HL-60 (cell line): ENCODE measurements around the gene TMC1.
A peak's percentile ranks its signal among the peaks of the same experiment; 100 is the strongest.

Experiments used
- DNase-seq, 2 experiments: peaks; one replicate each; pipeline ENCODE4 v3.0.0-alpha.2; 2010 to 2020; ENCODE audit warnings: low read depth in 1 of 2, low spot score in 1 of 2
- H3K27ac ChIP-seq: fragments of 250-450 bp; sonication (Bioruptor Pico); replicated peaks from 2 replicates; pipeline ENCODE4 v1.5.1; 2020; ENCODE audit warnings: mild to moderate bottlenecking, moderate library complexity
- H3K27me3 ChIP-seq: fragments of 250-450 bp; sonication (Bioruptor Pico); 2 replicates; pipeline ENCODE4 v1.5.1; 2021; ENCODE audit warnings: mild to moderate bottlenecking, moderate library complexity; ENCODE audit not compliant: insufficient read depth, poor library complexity, severe bottlenecking
- H3K4me3 ChIP-seq: replicated peaks from 2 replicates; pipeline ENCODE4 v1.5.1; 2011; ENCODE audit warnings: mild to moderate bottlenecking, control low read depth, low read length; ENCODE audit not compliant: insufficient read depth
- GABPA ChIP-seq: IDR thresholded peaks from 2 replicates; pipeline ENCODE4 v1.6.1; 2012; ENCODE audit warnings: low read depth
- POLR2AphosphoS5 ChIP-seq: IDR thresholded peaks from 2 replicates; pipeline ENCODE4 v1.6.1; 2012; ENCODE audit warnings: low read depth
- SPI1 ChIP-seq: IDR thresholded peaks from 2 replicates; pipeline ENCODE4 v1.6.1; 2012; ENCODE audit warnings: low read depth, mild to moderate bottlenecking, borderline replicate concordance
- TF ChIP-seq, protein P1 (sequence below): IDR thresholded peaks from one replicate; pipeline ENCODE4 v1.5.1; 2011; ENCODE audit warnings: low read length, control low read depth, inconsistent platforms; ENCODE audit not compliant: insufficient read depth
- TF ChIP-seq, protein P2 (sequence below): IDR thresholded peaks from 2 replicates; pipeline ENCODE4 v1.6.1; 2012; ENCODE audit warnings: low read depth; ENCODE audit not compliant: insufficient replicate concordance

TMC1 gene

DNA sequence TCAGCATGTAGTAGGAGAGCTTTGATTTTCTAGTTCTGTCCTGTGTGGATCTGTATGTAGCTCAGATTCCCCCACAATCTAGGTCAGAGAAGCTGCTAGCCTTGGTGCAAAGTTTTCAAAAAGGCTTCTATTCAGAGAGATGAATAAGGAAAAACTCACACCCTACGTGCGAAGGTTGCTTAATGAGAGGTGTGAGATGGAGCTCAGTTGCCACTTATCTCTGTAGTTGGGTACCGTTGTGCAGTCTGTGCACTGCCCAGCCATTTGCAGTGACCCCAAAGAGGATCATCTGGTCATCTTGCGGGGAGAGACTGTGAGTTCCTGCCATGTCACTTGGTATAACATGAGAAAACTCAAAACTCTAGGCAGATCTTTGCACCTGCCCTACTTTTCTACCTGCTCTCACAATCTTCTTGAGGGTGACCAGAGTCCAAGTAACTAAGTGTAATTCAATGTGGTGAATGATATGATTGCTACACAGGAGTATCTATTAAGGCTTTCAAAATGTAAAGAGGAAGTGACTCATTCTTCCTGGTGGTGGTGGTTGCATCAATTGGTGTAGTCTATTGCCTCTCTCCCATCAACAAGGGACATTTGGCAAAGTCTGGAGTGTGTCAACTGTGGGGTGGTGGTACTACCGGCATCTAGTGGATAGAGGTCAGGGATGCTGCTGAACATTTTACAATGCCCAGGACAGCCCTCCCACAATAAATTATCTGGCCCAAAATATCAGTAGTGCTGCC is 65.2 kb downstream of the TMC1 start:
- DNase-seq: peak; percentile 91 to 95
- H3K27me3 ChIP-seq: no peaks in the 10 kb centered on the region
- no peak overlapping the region for H3K4me3 ChIP-seq
- TF ChIP-seq GABPA: no peak
- TF ChIP-seq SPI1: peak; percentile 96
- TF ChIP-seq, protein P1, sequence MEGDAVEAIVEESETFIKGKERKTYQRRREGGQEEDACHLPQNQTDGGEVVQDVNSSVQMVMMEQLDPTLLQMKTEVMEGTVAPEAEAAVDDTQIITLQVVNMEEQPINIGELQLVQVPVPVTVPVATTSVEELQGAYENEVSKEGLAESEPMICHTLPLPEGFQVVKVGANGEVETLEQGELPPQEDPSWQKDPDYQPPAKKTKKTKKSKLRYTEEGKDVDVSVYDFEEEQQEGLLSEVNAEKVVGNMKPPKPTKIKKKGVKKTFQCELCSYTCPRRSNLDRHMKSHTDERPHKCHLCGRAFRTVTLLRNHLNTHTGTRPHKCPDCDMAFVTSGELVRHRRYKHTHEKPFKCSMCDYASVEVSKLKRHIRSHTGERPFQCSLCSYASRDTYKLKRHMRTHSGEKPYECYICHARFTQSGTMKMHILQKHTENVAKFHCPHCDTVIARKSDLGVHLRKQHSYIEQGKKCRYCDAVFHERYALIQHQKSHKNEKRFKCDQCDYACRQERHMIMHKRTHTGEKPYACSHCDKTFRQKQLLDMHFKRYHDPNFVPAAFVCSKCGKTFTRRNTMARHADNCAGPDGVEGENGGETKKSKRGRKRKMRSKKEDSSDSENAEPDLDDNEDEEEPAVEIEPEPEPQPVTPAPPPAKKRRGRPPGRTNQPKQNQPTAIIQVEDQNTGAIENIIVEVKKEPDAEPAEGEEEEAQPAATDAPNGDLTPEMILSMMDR: peak; percentile 37
- TF ChIP-seq, protein P2, sequence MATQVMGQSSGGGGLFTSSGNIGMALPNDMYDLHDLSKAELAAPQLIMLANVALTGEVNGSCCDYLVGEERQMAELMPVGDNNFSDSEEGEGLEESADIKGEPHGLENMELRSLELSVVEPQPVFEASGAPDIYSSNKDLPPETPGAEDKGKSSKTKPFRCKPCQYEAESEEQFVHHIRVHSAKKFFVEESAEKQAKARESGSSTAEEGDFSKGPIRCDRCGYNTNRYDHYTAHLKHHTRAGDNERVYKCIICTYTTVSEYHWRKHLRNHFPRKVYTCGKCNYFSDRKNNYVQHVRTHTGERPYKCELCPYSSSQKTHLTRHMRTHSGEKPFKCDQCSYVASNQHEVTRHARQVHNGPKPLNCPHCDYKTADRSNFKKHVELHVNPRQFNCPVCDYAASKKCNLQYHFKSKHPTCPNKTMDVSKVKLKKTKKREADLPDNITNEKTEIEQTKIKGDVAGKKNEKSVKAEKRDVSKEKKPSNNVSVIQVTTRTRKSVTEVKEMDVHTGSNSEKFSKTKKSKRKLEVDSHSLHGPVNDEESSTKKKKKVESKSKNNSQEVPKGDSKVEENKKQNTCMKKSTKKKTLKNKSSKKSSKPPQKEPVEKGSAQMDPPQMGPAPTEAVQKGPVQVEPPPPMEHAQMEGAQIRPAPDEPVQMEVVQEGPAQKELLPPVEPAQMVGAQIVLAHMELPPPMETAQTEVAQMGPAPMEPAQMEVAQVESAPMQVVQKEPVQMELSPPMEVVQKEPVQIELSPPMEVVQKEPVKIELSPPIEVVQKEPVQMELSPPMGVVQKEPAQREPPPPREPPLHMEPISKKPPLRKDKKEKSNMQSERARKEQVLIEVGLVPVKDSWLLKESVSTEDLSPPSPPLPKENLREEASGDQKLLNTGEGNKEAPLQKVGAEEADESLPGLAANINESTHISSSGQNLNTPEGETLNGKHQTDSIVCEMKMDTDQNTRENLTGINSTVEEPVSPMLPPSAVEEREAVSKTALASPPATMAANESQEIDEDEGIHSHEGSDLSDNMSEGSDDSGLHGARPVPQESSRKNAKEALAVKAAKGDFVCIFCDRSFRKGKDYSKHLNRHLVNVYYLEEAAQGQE: no peak
- TF ChIP-seq POLR2AphosphoS5: peak; percentile 61
- H3K27ac ChIP-seq: peak overlapping the region; percentile 57

DNA sequence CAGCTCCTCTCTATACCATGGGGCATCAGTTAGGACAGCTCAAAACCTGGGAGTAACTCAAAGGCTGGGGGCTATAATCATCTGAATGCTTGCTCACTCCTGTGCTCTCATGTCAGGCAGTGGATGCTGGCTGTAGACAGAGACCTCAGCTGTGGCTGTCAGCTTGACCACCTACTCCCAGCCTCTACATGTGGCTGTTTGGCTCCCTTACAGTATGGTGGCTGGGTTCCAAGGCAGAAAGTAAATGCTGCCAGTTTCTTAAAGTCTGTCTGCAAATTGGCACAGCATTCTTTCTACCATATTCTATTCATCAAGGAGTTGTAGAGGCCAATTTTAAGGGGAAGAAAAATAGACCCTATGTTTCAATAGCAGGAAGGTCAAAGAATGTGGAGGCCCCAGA is 66.9 kb downstream of the TMC1 start:
- TF ChIP-seq, protein P2: no peak
- TF ChIP-seq GABPA (no peak), POLR2AphosphoS5 (no peak), SPI1 (no peak)
- TF ChIP-seq, protein P1: no peak
- Histone ChIP-seq H3K4me3 (no peak overlapping the region), H3K27me3 (no peaks in the 10 kb centered on the region), H3K27ac (no peak overlapping the region)
- no peak for DNase-seq

DNA sequence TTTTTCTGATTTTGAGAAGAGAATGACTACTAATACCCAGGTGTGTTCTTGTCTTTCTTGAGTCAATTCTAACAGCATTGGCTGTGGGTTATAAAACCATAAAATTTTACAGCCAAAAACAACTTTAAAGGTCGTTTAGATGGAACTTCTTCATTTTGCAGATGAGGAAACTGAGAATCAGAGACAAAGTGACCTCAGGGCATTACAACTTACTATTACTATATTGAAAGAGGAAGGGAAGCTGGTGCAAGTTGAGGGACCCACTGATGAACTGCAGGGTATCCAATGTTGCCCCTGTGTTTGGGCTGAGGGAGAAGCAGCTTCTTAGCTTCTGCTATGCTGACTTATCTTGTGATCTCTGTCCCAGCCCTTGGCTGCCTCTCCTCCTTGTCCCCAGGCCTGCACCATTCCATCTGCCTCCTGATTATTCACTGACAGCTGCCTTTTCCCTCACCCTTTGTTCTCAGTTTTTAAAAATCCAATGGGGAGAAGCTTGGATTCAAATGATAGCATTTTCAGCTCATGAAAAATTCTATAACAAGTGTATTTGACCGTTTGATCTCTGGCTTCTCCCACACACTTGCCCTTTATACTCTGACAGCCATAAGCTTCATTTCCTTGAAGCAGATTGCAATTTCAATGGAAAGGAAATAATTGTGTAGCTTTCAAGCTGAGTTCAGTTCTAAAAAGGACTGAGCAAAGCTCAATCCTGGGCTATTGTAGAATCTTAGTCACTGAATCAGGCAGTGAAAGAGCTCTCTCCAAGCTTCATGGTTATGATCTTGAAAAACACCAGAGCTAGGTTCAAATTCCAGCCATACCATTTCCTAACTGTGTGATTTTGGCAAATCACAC is 68.5 kb downstream of the TMC1 start:
- no peak overlapping the region for H3K27ac ChIP-seq
- no peak overlapping the region for H3K4me3 ChIP-seq
- TF ChIP-seq, protein P2: no peak
- TF ChIP-seq SPI1: peak; percentile 42; the same call in 1 of the 2 replicates
- DNase-seq: peak in 1 of 2 experiments; percentile 43
- no peaks in the 10 kb centered on the region for H3K27me3 ChIP-seq
